HepG2 (cell line): ENCODE data around the gene POU6F2. TPM values are rescaled to one million over a fixed set of nuclear protein-coding genes. Genes with fewer than 3 reads are reported as not detected.

Source experiments
- ATAC-seq: fragments of 200-7000 bp; cut with Tn5 transposase; 3 replicates; pipeline ENCODE4 v1.9.1; 2020; ENCODE audit warnings: mild to moderate bottlenecking, moderate library complexity
- BruUV-seq: library from RNA; stranded (reverse); fragments of 400-500 nt; replicated peaks from 2 replicates; lab custom pipeline; 2021; lab: Mats Ljungman, UMichigan
- CTCF ChIA-PET: fragments of 300-600 bp; formaldehyde crosslinking; extraction: SDS; loops from one replicate; lab custom pipeline; 2021; ENCODE audit warnings: low total read pairs, inconsistent platforms, low intra/inter-chr PET ratio; lab: Yijun Ruan, JAX
- POLR2A ChIA-PET: fragments of 350-600 bp; sonication (Branson Sonifier 250); formaldehyde crosslinking; loops from one replicate; lab custom pipeline; 2020; ENCODE audit warnings: antibody characterized with exemption, inconsistent platforms; lab: Yijun Ruan, JAX
- DNase-seq: peaks from one replicate; pipeline ENCODE4 v3.0.0-alpha.2; 2015; ENCODE audit warnings: low spot score
- FAIRE-seq: peaks from 3 replicates; lab custom pipeline; 2011; peaks lifted over from hg19 to GRCh38; lab: Jason Lieb, UNC
- H2AFZ ChIP-seq: one replicate; pipeline ENCODE4 v1.6.1; 2011; ENCODE audit warnings: low read length, inconsistent platforms
- H3K27ac ChIP-seq: fragments of 300-600 bp; 3 replicates; pipeline ENCODE4 v1.8.0; 2011; ENCODE audit warnings: mixed run types, mild to moderate bottlenecking, mixed read lengths, low read length, inconsistent platforms; ENCODE audit not compliant: insufficient read depth; ENCODE audit errors: extremely low read length
- H3K27me3 ChIP-seq, 2 experiments: fragments of 200-600 bp in 1 of 2; 2 replicates in 1 of 2; 3 replicates in 1 of 2; pipeline versions ENCODE4 v1.6.0 to v1.8.0; 2011; ENCODE audit warnings: low read length in 2 of 2, mild to moderate bottlenecking in 2 of 2, moderate library complexity in 2 of 2, inconsistent platforms in 1 of 2; ENCODE audit not compliant: insufficient read depth in 2 of 2, control insufficient read depth in 1 of 2
- H3K36me3 ChIP-seq, 2 experiments: fragments of 200-600 bp in 1 of 2; replicated peaks in 1 of 2; 2 replicates in 1 of 2; 3 replicates in 1 of 2; pipeline versions ENCODE4 v1.5.1 to v1.8.0; 2011; ENCODE audit warnings: low read length in 2 of 2, inconsistent platforms in 1 of 2; ENCODE audit not compliant: insufficient read depth in 2 of 2, control insufficient read depth in 1 of 2
- H3K4me1 ChIP-seq: 2 replicates; pipeline ENCODE4 v1.5.1; 2012; ENCODE audit warnings: low read length, inconsistent platforms; ENCODE audit not compliant: insufficient read depth
- H3K4me2 ChIP-seq: 2 replicates; pipeline ENCODE4 v1.6.0; 2011; ENCODE audit warnings: low read depth, low read length, inconsistent platforms
- H3K4me3 ChIP-seq, 3 experiments: fragments of 200-600 bp in 1 of 3; sonication (generic), shearing (Covaris generic) in 1 of 3; replicated peaks in 1 of 3; 2 replicates each; pipeline ENCODE4 v1.5.1; 2011 to 2016; ENCODE audit warnings: low read length in 3 of 3, inconsistent platforms in 2 of 3, low read depth in 2 of 3, mild to moderate bottlenecking in 2 of 3, control low read depth in 1 of 3, mixed read lengths in 1 of 3; ENCODE audit not compliant: insufficient read depth in 1 of 3
- H3K79me2 ChIP-seq: one replicate; pipeline ENCODE4 v1.6.1; 2011; ENCODE audit warnings: low read length, inconsistent platforms; ENCODE audit not compliant: insufficient read depth
- H3K9ac ChIP-seq: 2 replicates; pipeline ENCODE4 v1.6.0; 2011; ENCODE audit warnings: mild to moderate bottlenecking, low read depth, low read length, inconsistent platforms; ENCODE audit not compliant: insufficient read depth
- H3K9me3 ChIP-seq: 2 replicates; pipeline ENCODE4 v1.5.1; 2012; ENCODE audit warnings: mild to moderate bottlenecking, low read length
- H4K20me1 ChIP-seq: 2 replicates; pipeline ENCODE4 v1.6.0; 2011; ENCODE audit warnings: inconsistent platforms, mild to moderate bottlenecking, low read length, moderate library complexity; ENCODE audit not compliant: insufficient read depth
- EZH2 ChIP-seq: conservative IDR thresholded peaks from 2 replicates; pipeline ENCODE4 v1.6.1; 2012; ENCODE audit warnings: mild to moderate bottlenecking, low read depth, low read length, moderate library complexity
- HNRNPK ChIP-seq: fragments of 200-400 bp; formaldehyde crosslinking; IDR thresholded peaks from 2 replicates; pipeline ENCODE4 v1.6.1; 2018; ENCODE audit warnings: low read length, low read depth, moderate library complexity, mild to moderate bottlenecking; ENCODE audit not compliant: poor library complexity, severe bottlenecking
- KDM1A ChIP-seq: IDR thresholded peaks from 2 replicates; pipeline ENCODE4 v1.6.1; 2016; ENCODE audit warnings: missing compliant biosample characterization
- TCF7L2 ChIP-seq: IDR thresholded peaks from 2 replicates; pipeline ENCODE4 v1.6.1; 2011; ENCODE audit warnings: mild to moderate bottlenecking, low read depth, low read length, moderate library complexity
- ZNF225 ChIP-seq: sonication (generic); formaldehyde crosslinking; IDR thresholded peaks from 2 replicates; pipeline ENCODE4 v1.4.0; 2020; ENCODE audit warnings: mild to moderate bottlenecking, missing genetic modification reagents
- ZNF235 ChIP-seq: sonication (generic); formaldehyde crosslinking; IDR thresholded peaks from 2 replicates; pipeline ENCODE4 v1.8.1; 2023; ENCODE audit warnings: mild to moderate bottlenecking, missing genetic modification reagents, borderline replicate concordance
- ZNF30 ChIP-seq: sonication (generic); formaldehyde crosslinking; IDR thresholded peaks from 2 replicates; pipeline ENCODE4 v1.5.0; 2020; ENCODE audit warnings: mild to moderate bottlenecking, missing genetic modification reagents
- ZNF318 ChIP-seq: sonication (generic); formaldehyde crosslinking; IDR thresholded peaks from 2 replicates; pipeline ENCODE4 v1.4.0; 2020; ENCODE audit warnings: mild to moderate bottlenecking, missing genetic modification reagents
- ZNF644 ChIP-seq: IDR thresholded peaks from 2 replicates; pipeline ENCODE4 v1.6.1; 2016; ENCODE audit warnings: low read depth
- ZNF788 ChIP-seq: sonication (generic); formaldehyde crosslinking; IDR thresholded peaks from 2 replicates; pipeline ENCODE4 v1.5.0; 2020; ENCODE audit warnings: mild to moderate bottlenecking, missing genetic modification reagents, borderline replicate concordance
- WGBS: methylation state at CpG from one replicate; pipeline ENCODE4 v1.1.6; 2017; ENCODE audit warnings: low lambda C conversion rate; 5-methylcytosine and 5-hydroxymethylcytosine counted together
- in situ Hi-C: cut with HindIII; loops from 2 replicates; pipeline ENCODE4 v1.10.0; 2017; ENCODE audit warnings: low pct_unique_long_range_greater_than_20kb; ENCODE audit not compliant: extremely low pct_ligation_motif_present
- intact Hi-C: fragments of 100-400 bp; cut with micrococcal nuclease; formaldehyde crosslinking; loops from one replicate; pipeline ENCODE4 v1.10.0; 2022; ENCODE audit not compliant: unreplicated experiment
- polyA plus RNA-seq, 8 experiments: library from polyadenylated mRNA; depleted of rRNA in 3 of 8; stranded (reverse) in 7 of 8; unstranded in 1 of 8; fragments of >200 nt; fragmentation: Illumina TruSeq in 4 of 8; extraction: Trizol in 4 of 8; gene quantifications; 2 replicates each; pipeline versions ENCODE4 v1.2.1 to v1.2.3, GENCODE V29; 2011 to 2016; ENCODE audit warnings: low read depth in 4 of 8, missing spikeins in 1 of 8, mixed read lengths in 1 of 8; ENCODE audit not compliant: insufficient read depth in 1 of 8
- total RNA-seq, 5 experiments: library from RNA; depleted of rRNA; stranded (reverse); fragments of >200 nt; fragmentation: Illumina TruSeq; extraction: Trizol; gene quantifications; 2 replicates each; pipeline ENCODE4 v1.2.3, GENCODE V29; 2016; ENCODE audit warnings: low read depth in 1 of 5

The POU6F2 gene
- total and polyA plus RNA-seq, 2 of the 13 experiments (the other 11 are each of a cell fraction or from before 2014, with no cell fraction given): not detected

- H3K9me3 ChIP-seq: no peaks in the 10 kb centered on the region
- H3K27me3 ChIP-seq: no peaks in the 10 kb centered on the region
- peak overlapping the region in 2 of 3 experiments; percentile 45 to 51; a peak in 3 of 6 replicates for H3K4me3 ChIP-seq
- peak; percentile 30 for FAIRE-seq
- no peak overlapping the region for H2AFZ ChIP-seq
- WGBS: 0% methylated on average over 9 of the region's 9 CpGs
- H3K27ac ChIP-seq: peak overlapping the region; percentile 50
- H3K36me3 ChIP-seq: no peaks in the 10 kb centered on the region
- H3K4me1 ChIP-seq: peaks cover 20% of the 10 kb centered on the region
- no TSS peak for BruUV-seq
- H3K4me2 ChIP-seq: peak overlapping the region; percentile 69
- peak; percentile 89 for ATAC-seq
- POLR2A ChIA-PET: no interaction called here
- H3K9ac ChIP-seq: no peak overlapping the region
- in situ Hi-C loops (no loop called here), intact Hi-C loops (no loop called here)
- CTCF ChIA-PET: no interaction called here
- no peaks in the 10 kb centered on the region for H3K79me2 ChIP-seq
- peak; percentile 75 for DNase-seq
- no peaks in the 10 kb centered on the region for H4K20me1 ChIP-seq
- TF ChIP-seq TCF7L2 (no peak), ZNF788 (CRISPR knock-in tag) (no peak), HNRNPK (no peak), ZNF235 (CRISPR knock-in tag) (no peak), ZNF644 (CRISPR knock-in tag) (0 out of 2 replicates have a peak, but pooled peaks have one; percentile 35), EZH2 (no peak), KDM1A (CRISPR knock-in tag) (no peak), ZNF30 (CRISPR knock-in tag) (no peak), ZNF318 (CRISPR knock-in tag) (no peak), ZNF225 (CRISPR knock-in tag) (no peak)
Observed at GRCh38 chr7:39375047-39375873, 397.6 kb downstream of the POU6F2 start.
